Measurements from ENCODE around the gene CLEC11A. TPM values are rescaled to one million over a fixed set of nuclear protein-coding genes. Genes with fewer than 3 reads are reported as not detected.

Gene CLEC11A
- polyA plus RNA-seq, 1 donor from 2014 or later = 18.4 TPM

DNA sequence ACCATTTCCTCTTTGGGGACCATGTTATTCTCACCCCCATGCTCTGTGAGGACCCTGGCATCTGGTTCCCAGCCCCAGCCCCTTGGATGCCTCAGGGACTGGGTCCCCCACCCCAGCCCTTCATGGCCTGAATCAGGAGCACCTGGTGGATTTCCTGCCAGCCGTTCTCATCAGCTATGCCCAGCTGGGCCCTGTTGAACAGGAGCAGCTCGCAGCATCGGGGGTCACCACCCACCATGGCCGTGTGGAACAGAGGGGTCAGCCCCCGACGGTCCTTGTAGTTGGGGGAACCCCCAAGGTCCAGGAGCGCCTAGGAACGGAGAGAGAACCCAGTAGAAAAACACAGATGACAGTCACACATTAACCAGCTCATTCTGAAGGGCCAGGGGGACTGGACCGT lies 11.4 kb upstream of the CLEC11A start:
- H3K4me3 ChIP-seq (ENCODE audit: low read length) = no peak overlapping the region
- no peaks in the 10 kb centered on the region for H3K9me3 ChIP-seq (ENCODE audit: low read length)
- no peak overlapping the region for H2AFZ ChIP-seq (ENCODE audit: low read depth, low read length)
- no peak overlapping the region for H3K9ac ChIP-seq (ENCODE audit: low read length)
- no peaks in the 10 kb centered on the region for H4K20me1 ChIP-seq (ENCODE audit: insufficient read depth)
- no peaks in the 10 kb centered on the region for H3F3A ChIP-seq (ENCODE audit: insufficient read depth, low read length, poor library complexity, severe bottlenecking)
- no peak overlapping the region for H3K4me2 ChIP-seq (ENCODE audit: low read length)
- no peaks in the 10 kb centered on the region for H3K27me3 ChIP-seq (ENCODE audit: insufficient read depth, low read depth, low read length)
- TF ChIP-seq EZH2 (IDR thresholded peaks at IDR 0.05; ENCODE audit: borderline replicate concordance, insufficient read depth, low read length, poor library complexity, severe bottlenecking) = no peak
- no peak for TF ChIP-seq TAF1 (IDR thresholded peaks at IDR 0.05; ENCODE audit: low read depth)
- no peak for TF ChIP-seq EP300 (conservative IDR thresholded peaks at IDR 0.05; ENCODE audit: poor library complexity, severe bottlenecking)
- TF ChIP-seq, protein P1, sequence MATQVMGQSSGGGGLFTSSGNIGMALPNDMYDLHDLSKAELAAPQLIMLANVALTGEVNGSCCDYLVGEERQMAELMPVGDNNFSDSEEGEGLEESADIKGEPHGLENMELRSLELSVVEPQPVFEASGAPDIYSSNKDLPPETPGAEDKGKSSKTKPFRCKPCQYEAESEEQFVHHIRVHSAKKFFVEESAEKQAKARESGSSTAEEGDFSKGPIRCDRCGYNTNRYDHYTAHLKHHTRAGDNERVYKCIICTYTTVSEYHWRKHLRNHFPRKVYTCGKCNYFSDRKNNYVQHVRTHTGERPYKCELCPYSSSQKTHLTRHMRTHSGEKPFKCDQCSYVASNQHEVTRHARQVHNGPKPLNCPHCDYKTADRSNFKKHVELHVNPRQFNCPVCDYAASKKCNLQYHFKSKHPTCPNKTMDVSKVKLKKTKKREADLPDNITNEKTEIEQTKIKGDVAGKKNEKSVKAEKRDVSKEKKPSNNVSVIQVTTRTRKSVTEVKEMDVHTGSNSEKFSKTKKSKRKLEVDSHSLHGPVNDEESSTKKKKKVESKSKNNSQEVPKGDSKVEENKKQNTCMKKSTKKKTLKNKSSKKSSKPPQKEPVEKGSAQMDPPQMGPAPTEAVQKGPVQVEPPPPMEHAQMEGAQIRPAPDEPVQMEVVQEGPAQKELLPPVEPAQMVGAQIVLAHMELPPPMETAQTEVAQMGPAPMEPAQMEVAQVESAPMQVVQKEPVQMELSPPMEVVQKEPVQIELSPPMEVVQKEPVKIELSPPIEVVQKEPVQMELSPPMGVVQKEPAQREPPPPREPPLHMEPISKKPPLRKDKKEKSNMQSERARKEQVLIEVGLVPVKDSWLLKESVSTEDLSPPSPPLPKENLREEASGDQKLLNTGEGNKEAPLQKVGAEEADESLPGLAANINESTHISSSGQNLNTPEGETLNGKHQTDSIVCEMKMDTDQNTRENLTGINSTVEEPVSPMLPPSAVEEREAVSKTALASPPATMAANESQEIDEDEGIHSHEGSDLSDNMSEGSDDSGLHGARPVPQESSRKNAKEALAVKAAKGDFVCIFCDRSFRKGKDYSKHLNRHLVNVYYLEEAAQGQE (IDR thresholded peaks at IDR 0.05; ENCODE audit: borderline replicate concordance) = no peak
- TF ChIP-seq SMC3 (conservative IDR thresholded peaks at IDR 0.05; ENCODE audit: poor library complexity) = no peak
- TF ChIP-seq POLR2AphosphoS5 (IDR thresholded peaks at IDR 0.05) = no peak
- TF ChIP-seq RAD21 (conservative IDR thresholded peaks at IDR 0.05) = no peak
- no peak for TF ChIP-seq MXI1 (conservative IDR thresholded peaks at IDR 0.05; ENCODE audit: poor library complexity, severe bottlenecking)
- TF ChIP-seq, protein P2, sequence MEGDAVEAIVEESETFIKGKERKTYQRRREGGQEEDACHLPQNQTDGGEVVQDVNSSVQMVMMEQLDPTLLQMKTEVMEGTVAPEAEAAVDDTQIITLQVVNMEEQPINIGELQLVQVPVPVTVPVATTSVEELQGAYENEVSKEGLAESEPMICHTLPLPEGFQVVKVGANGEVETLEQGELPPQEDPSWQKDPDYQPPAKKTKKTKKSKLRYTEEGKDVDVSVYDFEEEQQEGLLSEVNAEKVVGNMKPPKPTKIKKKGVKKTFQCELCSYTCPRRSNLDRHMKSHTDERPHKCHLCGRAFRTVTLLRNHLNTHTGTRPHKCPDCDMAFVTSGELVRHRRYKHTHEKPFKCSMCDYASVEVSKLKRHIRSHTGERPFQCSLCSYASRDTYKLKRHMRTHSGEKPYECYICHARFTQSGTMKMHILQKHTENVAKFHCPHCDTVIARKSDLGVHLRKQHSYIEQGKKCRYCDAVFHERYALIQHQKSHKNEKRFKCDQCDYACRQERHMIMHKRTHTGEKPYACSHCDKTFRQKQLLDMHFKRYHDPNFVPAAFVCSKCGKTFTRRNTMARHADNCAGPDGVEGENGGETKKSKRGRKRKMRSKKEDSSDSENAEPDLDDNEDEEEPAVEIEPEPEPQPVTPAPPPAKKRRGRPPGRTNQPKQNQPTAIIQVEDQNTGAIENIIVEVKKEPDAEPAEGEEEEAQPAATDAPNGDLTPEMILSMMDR (IDR thresholded peaks at IDR 0.05; ENCODE audit: poor library complexity, severe bottlenecking) = no peak
- H3K9me2 ChIP-seq (ENCODE audit: insufficient read depth, low read length) = no peaks in the 10 kb centered on the region
- no peaks in the 10 kb centered on the region for H3K36me3 ChIP-seq (ENCODE audit: insufficient read depth, low read length)
- H3K27ac ChIP-seq (ENCODE audit: low read length) = no peak overlapping the region
- H3K79me2 ChIP-seq (replicated peaks; ENCODE audit: insufficient read depth, low read length) = no peaks in the 10 kb centered on the region

DNA sequence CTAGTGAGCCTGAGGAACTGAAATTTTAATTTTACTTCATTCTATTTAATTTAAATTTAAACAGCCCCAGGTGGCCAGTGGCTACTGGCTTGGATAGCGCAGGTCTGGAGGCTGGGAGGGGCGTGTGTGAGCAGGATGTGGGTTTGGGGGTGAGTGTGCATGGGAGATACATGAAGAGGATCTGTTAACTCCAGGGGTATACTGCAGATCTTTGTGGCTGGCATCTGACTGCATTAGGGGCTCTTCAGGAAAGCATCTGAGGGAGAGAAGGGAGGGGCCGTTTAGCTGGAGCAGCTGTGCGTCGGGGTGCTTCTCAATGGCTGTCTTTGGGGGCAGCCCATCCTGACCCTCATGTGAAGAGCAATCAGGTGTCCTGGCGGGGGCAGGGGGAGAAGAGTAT lies 10.3 kb upstream of the CLEC11A start:
- no peak overlapping the region for H2AFZ ChIP-seq (ENCODE audit: low read depth, low read length)
- no peak overlapping the region for H3K4me2 ChIP-seq (ENCODE audit: low read length)
- H3K79me2 ChIP-seq (replicated peaks; ENCODE audit: insufficient read depth, low read length) = no peaks in the 10 kb centered on the region
- no peaks in the 10 kb centered on the region for H3F3A ChIP-seq (ENCODE audit: insufficient read depth, low read length, poor library complexity, severe bottlenecking)
- H3K9ac ChIP-seq (ENCODE audit: low read length) = no peak overlapping the region
- no peaks in the 10 kb centered on the region for H4K20me1 ChIP-seq (ENCODE audit: insufficient read depth)
- H3K27me3 ChIP-seq (ENCODE audit: insufficient read depth, low read depth, low read length) = no peaks in the 10 kb centered on the region
- H3K36me3 ChIP-seq (ENCODE audit: insufficient read depth, low read length) = no peaks in the 10 kb centered on the region
- TF ChIP-seq RAD21 (conservative IDR thresholded peaks at IDR 0.05) (no peak), MXI1 (conservative IDR thresholded peaks at IDR 0.05; ENCODE audit: poor library complexity, severe bottlenecking) (no peak), POLR2AphosphoS5 (IDR thresholded peaks at IDR 0.05) (no peak), TAF1 (IDR thresholded peaks at IDR 0.05; ENCODE audit: low read depth) (no peak), SMC3 (conservative IDR thresholded peaks at IDR 0.05; ENCODE audit: poor library complexity) (no peak), EZH2 (IDR thresholded peaks at IDR 0.05; ENCODE audit: borderline replicate concordance, insufficient read depth, low read length, poor library complexity, severe bottlenecking) (no peak), EP300 (conservative IDR thresholded peaks at IDR 0.05; ENCODE audit: poor library complexity, severe bottlenecking) (no peak)
- TF ChIP-seq, protein P2 (IDR thresholded peaks at IDR 0.05; ENCODE audit: poor library complexity, severe bottlenecking) = no peak
- TF ChIP-seq, protein P1 (IDR thresholded peaks at IDR 0.05; ENCODE audit: borderline replicate concordance) = no peak
- H3K9me2 ChIP-seq (ENCODE audit: insufficient read depth, low read length) = no peaks in the 10 kb centered on the region
- H3K27ac ChIP-seq (ENCODE audit: low read length) = no peak overlapping the region
- H3K9me3 ChIP-seq (ENCODE audit: low read length) = no peaks in the 10 kb centered on the region
- no peak overlapping the region for H3K4me3 ChIP-seq (ENCODE audit: low read length)

Measured in neural cell (in vitro differentiated cells).